DMS114 treated with DMSO at 0.1 percent for 48 hours (cell line): Measurements from ENCODE around the gene TFF2.

Source experiments
- DNase-seq: peaks from one replicate; lab custom pipeline; 2025; ENCODE audit not compliant: unreplicated experiment; lab: John Stamatoyannopoulos, UW

The TFF2 gene

GRCh38 chr21:42306366-42307035 lies 44.3 kb downstream of the TFF2 start:
- no peak for DNase-seq

DNA sequence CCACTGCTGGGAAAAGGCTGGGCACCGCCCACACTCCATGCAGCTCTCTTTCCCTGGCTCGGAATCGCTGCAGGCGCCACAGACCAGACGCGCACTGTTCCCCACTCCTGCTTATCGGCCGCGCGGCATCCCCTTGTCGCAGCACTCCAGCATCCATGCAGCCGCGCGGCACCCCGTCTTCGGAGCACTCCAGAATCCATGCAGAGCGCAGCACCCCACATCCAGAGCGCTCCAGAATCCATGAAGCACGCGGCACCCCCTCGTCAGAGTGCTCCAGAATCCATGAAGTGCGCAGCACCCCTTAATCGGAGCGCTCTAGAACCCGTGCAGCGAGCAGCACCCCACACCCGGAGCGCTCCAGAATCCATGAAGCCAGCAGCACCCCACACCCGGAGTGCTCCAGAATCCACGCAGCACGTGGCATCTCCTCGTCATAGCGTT lies 45.1 kb downstream of the TFF2 start:
- DNase-seq = no peak

DNA sequence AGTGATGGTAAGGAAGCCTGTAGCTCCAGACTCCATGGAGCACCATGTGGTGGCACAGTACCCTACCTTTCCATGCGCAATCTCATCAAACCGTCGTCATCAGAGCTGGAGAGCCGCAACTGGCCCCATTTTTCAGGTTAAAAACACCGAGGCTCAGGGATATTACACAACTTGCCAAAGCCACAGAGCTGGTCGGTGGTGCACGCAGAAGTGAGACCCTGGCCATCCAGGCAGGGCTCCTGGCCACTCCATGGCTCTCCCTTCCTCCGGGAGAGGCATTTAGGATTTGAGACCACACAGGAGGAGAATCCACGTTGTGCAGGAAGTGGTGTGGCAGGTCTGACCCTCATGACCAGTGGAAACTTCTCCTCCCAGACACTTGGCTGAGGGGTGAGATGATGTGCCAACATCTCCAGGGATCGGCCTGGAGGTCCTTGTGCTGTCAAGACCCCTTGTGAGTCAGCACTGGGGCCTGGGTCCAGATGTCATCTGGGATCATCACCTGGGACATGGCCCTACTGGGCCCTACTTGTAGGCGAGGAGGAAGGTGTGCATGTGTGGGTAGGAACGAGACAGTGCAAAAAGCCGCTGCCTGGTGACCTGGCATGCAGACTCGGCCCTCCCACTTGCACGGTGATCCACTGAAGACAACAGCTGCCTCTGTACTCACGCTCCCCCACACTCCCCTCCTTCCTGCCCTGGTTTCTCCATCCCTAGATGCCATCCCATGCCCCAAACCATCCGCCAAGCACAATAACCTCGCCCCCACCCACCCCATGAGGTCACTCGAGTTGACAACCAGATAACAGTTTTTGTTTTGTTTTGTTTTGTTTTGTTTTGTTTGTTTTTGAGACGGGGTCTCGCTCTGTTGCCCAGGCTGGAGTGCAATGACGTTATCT lies 46.0 kb downstream of the TFF2 start:
- no peak for DNase-seq

GRCh38 chr21:42303443-42303842 lies 47.4 kb downstream of the TFF2 start:
- DNase-seq = no peak

GRCh38 chr21:42302794-42303193 lies 48.0 kb downstream of the TFF2 start:
- DNase-seq = no peak

DNA sequence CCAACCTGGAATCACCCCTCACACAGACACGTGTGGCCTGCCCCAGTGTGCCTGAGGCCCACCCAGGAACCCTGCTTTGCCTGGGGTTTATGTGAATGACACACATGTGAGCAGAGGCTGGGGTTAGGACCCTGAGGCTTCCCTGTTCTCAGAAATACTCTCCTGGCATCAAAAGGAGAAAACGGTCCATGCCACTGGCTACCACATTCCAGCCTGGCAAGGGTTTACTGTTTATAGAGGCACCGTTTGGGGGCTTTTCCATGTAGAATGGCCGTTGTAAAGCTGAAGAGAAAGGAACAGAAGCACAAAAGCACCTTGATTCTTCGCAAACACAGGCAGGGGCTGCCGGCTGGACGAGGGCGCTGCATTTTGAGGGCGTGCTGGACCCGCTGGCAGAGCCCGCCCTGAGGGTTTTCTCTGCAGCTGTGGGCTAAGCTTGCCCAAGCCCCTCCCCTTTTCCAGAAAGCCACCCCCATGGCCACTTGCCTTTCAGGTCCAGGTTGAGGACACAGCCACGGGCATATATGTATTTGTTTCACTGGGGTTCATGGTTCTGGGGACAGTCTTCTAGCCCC lies 48.6 kb downstream of the TFF2 start:
- no peak for DNase-seq

GRCh38 chr21:42301371-42302075 lies 49.3 kb downstream of the TFF2 start:
- no peak for DNase-seq

GRCh38 chr21:42300956-42301355 lies 49.8 kb downstream of the TFF2 start:
- no peak for DNase-seq

- DNase-seq = no peak
Observed at GRCh38 chr21:42300045-42300583, 50.7 kb downstream of the TFF2 start.

DNA sequence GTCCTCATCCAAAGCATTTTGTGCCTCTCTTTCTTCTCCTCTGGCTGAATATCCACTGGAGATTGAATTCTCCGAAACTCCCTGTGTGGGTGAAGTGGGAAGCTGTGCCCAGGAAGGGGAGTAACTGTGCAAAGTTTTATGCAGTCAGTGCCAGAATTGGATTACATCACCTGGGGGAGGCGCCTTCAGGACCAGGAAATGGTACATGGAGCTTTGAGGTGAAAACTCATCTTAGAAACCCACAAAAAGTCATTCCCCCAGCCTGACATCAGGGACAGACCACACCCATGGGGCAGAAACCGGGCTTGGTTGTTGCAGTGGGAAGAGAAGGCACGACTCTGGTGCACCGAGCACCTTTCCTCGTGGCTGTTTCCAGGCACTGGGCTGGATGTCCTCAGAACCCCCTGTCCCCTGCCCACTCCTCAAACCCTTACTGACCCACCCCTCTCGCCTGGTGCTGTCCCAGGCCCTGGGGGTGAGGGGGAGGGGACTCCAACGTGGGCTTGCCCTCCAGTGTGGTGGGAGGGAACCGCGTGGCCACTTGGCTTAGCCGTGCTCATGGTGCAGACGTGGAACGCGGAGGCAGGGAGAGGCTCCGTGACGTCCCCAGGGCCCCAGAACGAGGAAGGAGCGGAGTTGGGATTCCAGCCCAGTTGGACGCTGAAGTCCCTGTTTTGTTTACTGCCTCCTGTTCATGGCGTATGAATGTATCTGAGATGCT lies 51.3 kb downstream of the TFF2 start:
- DNase-seq = no peak

DNA sequence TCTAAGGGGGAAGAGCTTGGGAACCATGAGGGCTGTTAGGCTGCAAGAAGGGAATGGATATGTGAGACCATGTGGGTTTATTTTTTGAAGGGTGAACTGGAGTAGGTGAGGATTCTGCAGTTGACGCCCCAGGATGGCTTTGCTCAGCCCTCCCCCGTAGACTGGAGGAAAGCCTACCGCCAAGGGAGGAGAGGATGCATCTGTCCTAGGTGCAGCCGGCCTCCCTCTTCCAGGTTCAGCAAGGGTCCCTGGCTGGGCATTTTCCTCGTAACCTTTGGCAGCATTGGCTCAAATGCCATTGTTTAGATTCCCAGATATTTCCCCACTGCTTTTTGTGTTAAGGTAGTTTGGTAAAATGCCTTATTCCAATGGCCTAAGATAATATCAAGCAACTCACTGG lies 52.1 kb downstream of the TFF2 start:
- no peak for DNase-seq

DNA sequence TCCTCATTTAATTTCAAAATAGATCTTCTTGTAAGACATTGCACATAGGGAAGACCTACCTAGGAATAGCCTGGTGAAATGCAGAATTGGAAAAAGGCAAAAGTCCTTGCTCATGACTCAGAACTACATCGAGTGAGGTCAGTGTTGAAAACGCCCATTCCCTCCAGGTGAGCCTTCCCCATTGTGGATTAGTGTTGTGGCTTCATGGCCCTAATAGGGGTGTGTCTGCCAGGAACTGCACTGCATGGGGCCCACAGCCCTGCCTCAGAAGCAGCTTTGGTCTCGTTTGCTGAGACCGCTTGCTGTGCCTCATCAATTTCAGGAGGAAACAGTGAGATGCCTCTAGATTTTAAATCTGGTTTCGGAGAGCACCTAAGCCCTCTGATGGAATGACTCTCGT lies 52.6 kb downstream of the TFF2 start:
- no peak for DNase-seq

GRCh38 chr21:42297377-42297776 lies 53.4 kb downstream of the TFF2 start:
- no peak for DNase-seq

- no peak for DNase-seq
Observed at GRCh38 chr21:42296501-42296900, 54.3 kb downstream of the TFF2 start.
